Measurements from ENCODE around the gene TIGIT.

DNA sequence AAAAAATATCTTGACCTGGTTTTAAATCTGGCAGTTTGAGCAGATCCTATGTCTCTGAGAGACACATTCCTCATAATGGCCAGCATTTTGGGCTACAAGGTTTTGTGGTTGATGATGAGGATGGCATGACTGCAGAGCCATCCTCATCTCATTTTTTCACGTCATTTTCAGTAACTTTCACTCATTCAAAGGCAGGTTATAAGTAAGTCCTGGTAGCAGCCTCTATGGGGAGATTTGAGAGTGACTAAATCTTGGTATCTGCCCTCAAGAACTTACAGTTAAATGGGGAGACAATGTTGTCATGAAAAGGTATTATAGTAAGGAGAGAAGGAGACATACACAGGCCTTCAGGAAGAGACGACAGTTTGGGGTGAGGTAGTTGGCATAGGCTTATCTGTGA, 14.5 kb downstream of the TIGIT start:
- TF ChIP-seq, protein P1, sequence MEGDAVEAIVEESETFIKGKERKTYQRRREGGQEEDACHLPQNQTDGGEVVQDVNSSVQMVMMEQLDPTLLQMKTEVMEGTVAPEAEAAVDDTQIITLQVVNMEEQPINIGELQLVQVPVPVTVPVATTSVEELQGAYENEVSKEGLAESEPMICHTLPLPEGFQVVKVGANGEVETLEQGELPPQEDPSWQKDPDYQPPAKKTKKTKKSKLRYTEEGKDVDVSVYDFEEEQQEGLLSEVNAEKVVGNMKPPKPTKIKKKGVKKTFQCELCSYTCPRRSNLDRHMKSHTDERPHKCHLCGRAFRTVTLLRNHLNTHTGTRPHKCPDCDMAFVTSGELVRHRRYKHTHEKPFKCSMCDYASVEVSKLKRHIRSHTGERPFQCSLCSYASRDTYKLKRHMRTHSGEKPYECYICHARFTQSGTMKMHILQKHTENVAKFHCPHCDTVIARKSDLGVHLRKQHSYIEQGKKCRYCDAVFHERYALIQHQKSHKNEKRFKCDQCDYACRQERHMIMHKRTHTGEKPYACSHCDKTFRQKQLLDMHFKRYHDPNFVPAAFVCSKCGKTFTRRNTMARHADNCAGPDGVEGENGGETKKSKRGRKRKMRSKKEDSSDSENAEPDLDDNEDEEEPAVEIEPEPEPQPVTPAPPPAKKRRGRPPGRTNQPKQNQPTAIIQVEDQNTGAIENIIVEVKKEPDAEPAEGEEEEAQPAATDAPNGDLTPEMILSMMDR (IDR thresholded peaks at IDR 0.05), result no peak
- TF ChIP-seq POLR2A (IDR thresholded peaks at IDR 0.05) (no peak), POLR2AphosphoS5 (IDR thresholded peaks at IDR 0.05) (no peak)
